Right renal pelvis (tissue), 4 donors: ENCODE measurements around the gene WIPF2. TPM values are rescaled to one million over a fixed set of nuclear protein-coding genes. Genes with fewer than 3 reads are reported as not detected.

ENCODE experiments used
- DNase-seq, 4 donors: peaks; one replicate each; pipeline ENCODE4 v3.0.0-alpha.2; 2013; ENCODE audit warnings: low read depth in 4 of 4, low spot score in 3 of 4, missing footprints in 1 of 4
- polyA plus RNA-seq, 4 donors: library from polyadenylated mRNA; unstranded; fragments of 120-200 nt; gene quantifications; one replicate each; pipeline ENCODE4 v1.2.1, GENCODE V29; 2013; ENCODE audit not compliant: insufficient read length in 4 of 4

The WIPF2 gene
- polyA plus RNA-seq, 4 donors: 29.4 to 32.0 (median 31.8) TPM

DNA sequence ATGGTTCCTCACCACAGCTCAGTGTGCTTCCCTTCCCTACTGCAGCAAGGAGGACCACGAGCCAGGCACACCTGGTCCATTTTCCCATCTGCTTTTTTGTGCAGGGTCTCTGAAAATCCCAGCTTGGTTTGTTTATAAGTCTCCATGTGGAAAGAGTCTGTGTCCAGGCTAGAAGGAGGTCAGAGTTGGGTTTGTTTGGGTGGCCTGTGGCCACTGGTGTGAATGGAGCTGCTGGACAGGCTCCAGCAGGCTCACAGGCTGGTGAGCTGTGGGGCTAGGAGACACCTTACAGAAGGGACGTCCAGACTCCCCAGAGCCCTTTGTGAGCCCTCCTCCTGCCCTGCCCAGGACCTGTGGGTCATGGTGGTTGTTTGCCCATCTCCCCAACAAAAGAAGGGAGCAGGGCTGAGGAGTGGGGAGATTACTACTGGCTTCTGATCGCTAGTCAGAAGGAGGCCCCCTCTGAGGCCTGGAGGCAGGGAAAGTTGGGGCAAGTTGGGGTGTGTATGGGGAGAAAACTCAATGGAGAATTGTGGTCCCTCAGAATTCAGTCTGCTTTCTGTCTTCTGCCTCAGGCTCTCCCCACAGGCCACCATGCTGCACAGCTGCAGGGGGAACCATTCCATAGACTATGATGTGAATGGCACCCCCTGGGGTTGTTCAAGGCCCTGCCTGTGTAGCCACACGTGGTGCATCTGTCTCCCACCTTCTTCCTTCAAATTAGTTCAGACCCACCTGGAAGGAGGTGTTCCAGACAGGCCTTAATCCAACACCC, 94.0 kb downstream of the WIPF2 start:
- no peak for DNase-seq

DNA sequence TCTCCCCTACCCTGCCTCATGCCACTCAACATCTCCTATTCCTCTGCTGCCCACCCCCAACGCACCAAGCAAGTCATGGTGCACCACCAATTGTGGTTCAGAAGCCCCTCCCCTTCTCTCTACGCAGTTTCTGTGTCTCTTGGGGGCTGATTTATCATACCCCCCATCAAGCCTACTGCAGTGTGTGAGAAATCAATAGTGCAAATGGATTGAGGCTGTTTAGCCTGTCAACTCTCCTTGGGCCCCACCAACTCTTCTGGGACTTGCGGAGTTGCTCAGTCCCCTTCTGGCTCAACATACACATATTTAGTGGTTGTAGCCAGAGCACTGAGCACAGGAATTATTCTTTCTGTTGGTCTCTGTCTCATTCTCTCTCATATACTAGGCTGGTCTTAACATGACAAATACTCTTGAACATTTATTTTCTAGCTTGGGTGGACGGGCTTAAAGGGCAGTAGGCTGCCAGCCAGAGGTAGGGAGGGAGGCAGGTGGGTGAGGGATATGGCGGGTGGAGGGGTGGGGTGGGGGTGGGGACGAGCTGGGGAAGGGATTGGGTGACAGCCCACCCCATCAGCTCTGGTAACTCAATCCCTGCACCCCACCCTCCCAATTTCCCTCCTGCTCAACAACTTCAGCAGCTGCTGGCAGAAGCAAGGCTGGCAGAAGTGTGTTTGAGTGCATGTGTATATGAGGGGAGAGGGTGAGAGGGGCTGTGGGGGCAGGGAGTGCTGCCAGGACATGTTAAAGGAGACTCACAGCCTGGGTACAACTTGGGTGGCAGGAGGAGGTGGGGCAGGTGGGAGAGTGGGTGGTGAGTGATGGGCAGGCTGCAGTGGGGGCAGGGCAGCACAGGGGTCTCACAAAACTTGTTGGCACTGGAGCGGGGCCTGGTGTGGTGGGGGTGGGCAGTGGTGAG, 94.8 kb downstream of the WIPF2 start:
- no peak for DNase-seq

DNA sequence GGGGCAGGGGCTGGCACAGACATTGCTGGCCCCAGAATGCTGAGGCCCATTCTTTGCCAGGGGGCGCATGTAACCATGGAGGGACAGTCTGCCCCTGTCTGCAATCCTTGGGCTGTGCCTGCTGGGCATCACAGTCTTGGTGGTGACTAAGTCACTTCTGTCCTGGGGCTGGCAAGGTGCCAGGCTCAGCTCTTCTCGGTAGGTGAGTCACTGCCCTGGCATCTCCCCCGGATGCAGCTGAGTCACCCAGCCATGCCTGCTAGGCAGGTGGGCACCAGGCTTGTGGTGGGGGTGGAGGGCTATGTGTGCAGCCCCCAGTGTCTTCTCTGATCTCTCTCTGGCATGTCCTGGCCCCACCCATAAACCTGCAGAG, 95.5 kb downstream of the WIPF2 start:
- DNase-seq: no peak

DNA sequence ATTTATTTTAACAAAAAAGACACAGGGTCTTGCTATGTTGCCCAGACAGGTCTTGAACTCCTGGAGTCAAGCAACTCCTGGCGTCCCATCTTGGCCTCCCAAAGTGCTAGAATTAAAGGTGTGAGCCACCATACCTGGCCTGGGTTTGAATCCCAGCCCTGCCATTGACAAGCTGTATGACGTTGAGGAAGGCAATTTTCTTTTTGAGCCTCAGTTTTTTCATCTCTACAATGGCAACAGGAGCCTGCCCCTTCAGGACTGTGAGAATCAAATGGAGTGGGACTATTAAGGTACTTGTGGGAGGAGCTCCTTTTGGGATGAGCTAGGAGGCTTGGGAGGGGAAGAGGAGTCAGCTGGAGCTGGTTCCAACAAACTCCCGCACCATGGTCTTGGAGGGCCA, 96.1 kb downstream of the WIPF2 start:
- DNase-seq: no peak

DNA sequence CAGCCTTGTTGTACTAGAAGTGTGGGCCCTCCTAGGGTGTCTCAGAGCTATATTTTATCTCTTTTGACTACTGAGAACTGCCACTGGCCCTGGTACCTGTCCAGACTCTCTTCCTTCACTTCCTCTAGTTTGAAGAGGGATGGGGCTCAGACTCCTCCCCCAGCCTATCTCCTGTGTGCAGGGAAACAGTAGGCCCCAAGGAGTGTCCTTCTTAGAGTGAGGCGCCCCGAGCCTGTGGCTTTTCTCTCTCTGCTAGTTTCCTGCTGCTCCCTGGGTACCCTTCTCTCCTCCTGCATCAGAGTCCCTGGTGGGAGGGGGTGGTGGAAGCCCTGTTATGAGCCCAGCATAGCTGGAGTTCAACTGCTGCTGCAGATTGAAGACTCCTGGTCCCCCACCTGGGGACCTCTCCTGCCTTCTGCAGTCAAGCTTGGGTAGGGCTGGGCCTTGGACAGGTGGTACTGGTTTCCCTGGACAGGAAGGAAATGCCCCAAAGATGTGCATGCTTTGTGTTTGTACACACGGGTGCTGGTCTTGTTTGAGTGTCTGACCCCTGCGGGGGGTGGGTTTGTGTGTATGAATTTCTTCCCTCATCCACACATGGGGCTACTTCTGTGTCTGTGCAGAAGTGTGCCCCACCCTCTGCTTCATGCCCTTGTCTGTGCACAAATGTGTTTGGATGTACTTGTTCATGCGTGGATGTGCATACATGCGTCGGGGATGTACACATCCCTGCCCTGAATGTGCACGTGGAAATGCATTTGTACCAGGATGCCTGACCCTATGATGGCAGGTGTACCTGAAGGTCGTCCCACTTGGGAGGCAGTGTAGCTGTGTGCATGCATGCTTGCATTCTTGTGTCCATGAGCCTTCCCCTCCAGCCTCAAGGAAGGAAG, 96.8 kb downstream of the WIPF2 start:
- DNase-seq: no peak

DNA sequence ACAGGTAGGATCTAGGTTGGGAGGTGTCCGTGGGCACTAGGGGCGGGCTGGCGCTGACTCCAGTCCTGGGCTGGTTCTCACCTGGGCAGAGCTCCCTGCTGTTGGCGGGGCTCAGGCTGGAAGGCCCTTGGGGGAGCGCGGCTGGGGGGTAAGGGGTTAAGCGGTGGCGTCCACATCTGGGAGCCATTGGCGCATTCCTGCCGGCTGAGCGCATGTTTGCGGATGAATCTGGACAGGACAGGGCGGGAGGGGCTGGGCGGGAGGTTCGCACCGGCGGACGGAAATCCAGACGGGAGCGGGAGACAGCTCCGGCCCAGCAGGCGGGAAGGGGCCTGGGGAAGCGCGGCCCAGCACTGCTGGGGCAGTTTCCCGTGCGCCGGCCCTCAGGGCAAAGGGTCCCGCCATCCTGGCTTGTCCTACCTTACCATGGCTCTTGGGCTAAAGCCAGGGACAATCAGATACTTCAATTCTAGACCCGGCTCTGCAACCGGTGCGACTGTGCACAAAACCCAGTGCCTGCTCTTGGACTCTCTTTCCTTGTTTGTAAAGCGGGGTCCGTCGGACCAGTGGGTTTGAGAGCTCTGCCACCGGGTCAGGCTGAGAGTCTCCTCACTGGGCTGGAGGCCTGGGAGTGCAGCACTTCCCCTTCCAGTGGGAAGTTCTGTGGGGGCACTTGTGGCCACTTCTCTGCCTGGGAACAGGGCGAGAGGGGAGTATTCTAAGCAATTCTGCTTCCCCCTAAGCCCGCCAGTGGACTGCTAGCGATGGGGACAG, 97.7 kb downstream of the WIPF2 start:
- DNase-seq: peak in 1 of 4 donors; percentile 66

DNA sequence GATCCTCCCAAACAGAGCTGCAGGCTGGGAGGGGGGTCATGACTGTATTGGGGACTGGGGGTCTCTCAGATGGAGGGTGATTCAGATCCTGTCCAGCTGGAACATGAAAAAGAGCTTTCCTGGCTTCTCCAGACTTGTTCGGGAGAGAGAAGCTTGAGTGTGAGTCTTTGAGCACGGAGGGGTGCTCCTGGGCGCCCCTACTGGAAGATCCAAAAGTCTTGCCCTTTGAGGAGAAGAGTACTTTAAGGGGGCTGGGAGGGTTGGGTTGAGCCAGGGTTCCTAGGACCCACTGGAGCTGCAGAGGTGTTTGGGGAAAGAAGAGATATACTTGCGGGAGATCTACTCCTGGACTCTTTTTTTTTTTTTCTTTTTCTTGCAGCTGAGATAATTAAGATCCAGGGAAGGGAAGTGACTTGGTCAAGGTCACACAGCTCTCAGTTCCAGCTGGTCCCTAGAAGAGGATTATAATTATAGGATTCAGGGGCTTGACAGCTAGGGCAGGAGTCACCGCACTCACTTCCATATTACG, 98.3 kb downstream of the WIPF2 start:
- DNase-seq: no peak

DNA sequence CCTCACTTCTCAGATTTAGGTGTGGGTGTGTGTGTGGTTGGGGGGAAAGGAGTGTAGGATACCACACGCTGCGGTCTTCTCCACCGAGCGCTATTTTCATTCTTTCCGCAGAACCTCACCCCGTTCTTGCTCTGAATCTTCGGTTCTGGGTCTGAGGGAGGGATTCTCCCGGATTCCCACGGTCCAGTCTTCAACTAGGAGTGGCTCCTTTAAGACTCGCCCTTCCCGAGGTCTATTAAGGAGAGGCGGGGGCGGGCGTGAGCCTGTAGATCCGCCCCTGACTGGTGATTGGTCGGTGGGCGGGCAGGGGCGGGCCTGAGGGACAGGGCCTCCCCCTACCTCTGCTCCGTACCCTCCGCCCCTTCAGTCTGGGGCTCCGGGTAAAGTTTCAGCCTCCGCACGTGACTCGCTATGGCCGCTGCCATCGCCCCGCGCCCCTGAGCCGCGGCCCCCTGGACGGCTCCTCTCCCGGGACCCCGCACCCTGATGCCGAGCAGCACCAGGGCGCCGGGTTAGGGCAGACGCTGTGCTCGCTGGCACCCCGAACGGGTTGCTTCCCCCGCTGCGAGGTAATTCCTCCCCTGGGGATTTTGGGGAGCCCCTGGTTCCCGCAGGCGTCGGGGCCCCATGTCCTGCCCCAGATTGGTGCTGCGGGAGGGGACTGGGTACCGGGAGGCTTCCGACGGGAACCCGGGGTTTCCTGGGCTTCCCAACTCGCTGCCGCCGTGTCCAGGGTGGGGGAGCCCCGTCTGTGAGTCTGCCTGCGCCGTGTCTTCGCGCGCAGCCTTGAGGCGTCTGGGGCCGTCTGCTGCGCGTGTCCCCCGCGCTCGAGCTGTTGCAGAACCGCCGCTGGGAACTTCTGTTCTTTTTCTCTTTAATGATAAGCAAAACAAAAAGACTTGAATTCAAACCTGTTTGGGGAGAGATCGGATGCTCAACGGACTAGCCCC, 99.1 kb downstream of the WIPF2 start:
- DNase-seq: peak in 3 of 4 donors; percentile 93 to 94 (median 94)

DNA sequence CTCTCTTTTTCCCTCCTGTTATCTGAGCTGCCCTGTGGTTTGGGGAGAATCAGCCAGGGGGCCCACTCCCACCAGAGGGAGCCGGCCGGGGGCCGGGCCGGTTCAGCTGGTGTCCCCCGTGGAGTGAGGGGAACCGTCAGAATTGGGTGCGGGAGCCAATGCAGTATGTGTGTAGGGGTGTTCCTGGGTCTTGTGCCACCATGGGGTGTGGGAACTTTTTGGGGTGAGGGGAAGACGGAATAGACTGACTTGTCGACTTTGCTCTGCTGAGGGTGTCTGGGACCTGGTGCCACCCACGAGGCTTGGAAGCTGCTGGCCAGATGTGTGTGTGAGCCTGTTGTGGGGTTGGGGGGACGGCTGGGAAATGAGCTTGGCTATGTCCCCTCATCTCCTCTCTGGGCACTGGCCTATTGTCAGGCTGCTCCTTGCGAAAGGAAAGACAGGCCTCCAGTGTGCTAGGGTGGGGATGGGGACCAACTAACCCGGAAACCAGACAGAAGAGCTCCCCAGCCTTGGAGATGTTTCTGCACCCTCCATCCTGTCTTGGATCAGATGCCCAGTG, 99.8 kb downstream of the WIPF2 start:
- DNase-seq: no peak

DNA sequence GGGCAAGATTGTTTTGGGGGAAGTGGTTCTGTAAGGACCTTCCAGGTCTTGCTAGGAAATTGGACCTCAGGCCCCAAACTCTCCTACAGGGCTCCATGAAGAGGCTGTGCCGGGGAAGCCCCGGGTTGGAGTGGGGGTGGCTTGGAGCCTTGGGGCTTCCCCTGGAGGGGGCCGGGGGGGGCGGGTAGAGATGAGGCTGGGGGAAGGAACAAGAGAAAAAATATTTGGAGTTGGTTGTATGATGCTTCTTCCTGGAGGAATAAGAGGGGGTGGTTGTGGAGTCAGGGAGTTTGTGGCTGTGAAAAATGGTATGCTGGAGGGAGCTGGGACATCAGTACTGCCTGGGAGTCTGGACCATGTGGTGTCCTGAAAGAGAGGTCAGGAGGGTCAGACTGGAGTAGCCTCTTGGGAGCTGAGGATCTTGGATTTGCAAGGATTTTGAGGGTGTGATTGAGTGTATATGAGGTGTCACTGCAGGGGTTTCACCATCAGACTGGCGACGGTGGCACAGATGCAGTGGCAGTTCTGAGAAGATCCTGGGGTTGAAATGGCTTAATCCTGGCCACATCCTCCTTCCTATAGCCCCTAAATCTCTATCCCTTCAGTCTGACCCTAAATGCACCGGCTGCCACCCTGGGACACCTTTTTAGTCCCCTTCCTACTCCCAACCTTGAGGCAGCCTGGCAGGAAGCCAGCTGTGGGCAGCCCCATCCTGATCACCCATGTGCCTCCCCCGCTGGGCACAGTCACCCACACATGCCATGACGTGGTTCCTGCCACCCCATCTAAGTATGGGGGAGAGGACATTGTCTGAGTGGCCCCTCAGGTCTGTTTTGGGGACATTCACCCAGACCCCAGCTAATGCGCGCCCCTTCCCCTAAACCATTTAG, 100.8 kb downstream of the WIPF2 start:
- no peak for DNase-seq

DNA sequence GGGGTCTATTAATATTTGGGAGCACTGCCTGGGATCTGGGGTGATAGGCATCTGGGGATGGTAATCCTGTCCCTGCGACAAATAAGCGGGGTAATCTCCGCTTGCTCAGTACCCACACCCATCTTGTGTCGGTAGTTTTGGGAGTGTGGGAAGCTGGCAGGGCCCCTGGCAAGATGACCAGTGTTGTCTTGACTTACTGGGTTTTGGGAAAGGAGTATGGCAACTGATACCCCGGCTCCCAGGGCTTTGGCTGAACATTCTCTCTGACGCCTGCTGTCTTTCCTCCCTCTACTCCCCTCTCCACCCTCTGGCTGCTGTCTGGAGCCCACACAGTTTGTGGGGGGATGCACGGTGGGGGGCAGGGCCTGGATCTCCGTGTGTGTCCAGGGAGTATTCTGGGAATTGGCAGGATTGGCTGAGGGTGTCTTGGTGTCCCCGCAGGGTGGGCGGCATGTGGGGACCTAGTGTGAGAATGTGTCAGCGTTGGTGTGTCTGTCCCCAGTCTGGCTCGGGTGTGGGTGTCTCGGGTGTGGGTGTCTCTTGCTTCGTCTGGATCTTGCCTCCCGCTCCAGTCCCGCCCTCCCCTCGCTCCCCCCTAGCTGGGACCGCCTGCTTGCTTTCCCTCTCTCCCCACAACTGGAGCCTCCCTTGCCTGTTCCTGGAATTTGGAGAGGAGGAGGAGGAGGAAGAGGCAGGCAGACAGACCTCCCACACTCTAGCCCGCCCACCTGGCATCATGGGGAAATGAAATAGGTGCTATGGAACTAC, 101.8 kb downstream of the WIPF2 start:
- DNase-seq: no peak

DNA sequence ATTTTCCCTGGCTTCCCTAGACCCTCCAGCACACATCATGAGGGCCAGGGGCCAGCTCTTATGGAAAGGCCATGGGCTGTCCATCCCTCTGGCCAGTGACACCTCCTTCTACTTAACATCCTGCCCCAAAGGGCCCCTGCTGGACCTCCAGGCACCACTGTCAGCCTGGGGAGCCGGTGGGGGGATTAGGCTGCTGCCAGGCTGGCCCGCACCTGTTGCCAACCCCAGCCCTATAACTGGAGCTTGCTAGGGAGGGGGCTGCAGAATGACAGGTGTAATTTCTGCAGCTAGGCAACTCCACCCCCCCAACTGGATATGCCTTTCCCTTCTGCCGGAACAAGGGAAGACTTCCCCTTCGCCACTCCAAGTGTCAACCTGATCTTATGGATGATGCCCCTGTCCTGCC, 102.4 kb downstream of the WIPF2 start:
- no peak for DNase-seq

DNA sequence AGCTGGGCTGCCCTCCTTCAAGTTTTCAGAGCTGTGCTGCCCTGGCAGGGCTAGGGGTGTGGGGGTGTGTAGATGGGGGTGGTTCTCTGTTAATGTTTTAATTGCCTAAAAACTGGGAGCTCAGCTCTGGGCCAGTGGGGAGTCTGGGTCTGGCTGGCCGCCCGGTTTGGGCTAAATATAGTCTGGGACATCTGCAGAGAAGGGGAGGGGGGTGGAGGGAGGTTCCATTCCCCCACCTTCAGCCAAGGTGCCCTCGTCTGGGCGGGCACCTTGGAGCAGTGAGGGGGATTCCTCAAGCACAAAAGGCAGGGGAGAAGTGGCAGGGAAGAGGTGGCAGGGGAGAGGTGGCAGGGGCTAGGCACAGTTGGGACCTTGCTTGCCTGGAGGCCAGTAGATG, 102.9 kb downstream of the WIPF2 start:
- no peak for DNase-seq

DNA sequence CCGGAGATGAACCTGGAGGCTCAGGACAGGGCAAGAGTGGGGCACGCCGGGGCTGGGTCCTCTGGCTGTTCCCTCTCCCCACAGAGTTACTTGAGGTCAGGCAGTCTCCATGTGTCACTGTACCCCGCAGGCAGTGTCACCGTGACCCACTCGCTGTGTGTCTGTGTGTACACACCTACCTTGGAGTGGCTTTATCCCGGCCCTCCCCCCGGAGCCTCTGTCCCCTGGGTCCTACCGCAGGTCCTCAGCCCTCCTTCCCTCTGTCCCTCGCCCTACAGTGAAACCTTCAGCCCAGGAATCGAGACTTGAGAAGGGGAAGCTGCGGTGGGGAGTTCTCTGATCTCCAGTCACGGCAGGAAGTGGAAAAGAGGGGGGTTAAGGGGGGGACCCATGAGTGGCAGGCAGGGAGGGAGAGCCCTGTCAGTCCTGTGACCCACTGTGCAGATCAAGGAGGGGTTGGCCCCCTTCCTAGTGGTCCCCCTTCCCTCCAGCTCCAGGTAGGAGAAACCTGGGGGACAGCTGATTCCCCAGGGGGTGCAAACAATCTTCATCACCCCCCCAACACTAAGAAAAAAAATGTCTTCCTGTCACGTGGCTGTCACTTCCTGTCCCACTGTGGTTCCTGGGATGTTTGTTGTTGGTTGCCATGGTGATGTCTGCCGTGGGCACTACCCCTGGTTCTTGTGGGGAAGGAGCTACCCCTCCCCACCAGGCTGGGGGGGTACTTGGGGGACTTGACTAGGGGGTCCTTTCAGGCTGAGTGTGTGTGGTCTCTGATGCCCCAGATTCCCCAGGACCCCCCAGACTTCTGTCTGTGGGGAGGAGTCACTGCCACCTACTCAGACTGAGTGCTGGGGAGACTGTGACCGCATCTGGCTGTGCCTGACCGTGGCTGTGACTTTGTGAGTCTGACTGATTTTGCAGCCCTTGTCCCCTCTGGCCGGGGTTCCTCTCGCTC, 103.5 kb downstream of the WIPF2 start:
- DNase-seq: peak in 1 of 4 donors; percentile 80
